Stomach (tissue), 4 donors: ENCODE results near the gene PMEPA1.

Experiments used
- CTCF ChIP-seq, 7 experiments: fragments of 450-650 bp in 4 of 7; fragments of 200-600 bp in 3 of 7; sonication (generic) in 3 of 7; IDR thresholded peaks; one replicate each; pipeline ENCODE4 v1.5.1; 2016 to 2019; ENCODE audit warnings: antibody characterized with exemption in 7 of 7, control low read depth in 2 of 7, mild to moderate bottlenecking in 1 of 7
- POLR2A ChIP-seq, 4 donors: fragments of 450-650 bp; IDR thresholded peaks; one replicate each; pipeline ENCODE4 v1.6.1; 2016; ENCODE audit warnings: antibody characterized with exemption in 4 of 4, control low read depth in 2 of 4, mild to moderate bottlenecking in 1 of 4, moderate library complexity in 1 of 4
- POLR2AphosphoS5 ChIP-seq, 3 donors: sonication (generic); formaldehyde crosslinking; IDR thresholded peaks; one replicate each; pipeline ENCODE4 v1.6.1; 2016; ENCODE audit warnings: antibody characterized with exemption in 3 of 3

GRCh38 chr20:57716901-57717300, 7.1 kb upstream of the PMEPA1 start:
- TF ChIP-seq POLR2A (IDR thresholded peaks at IDR 0.05), result no peak
- no peak for TF ChIP-seq CTCF (IDR thresholded peaks at IDR 0.05)
- no peak for TF ChIP-seq POLR2AphosphoS5 (IDR thresholded peaks at IDR 0.05)
